Epithelial cell of proximal tubule (primary cell): Measurements from ENCODE around the gene HPGDS. TPM values are rescaled to one million over a fixed set of nuclear protein-coding genes. Genes with fewer than 3 reads are reported as not detected.
"Not testable (repeated sequence)": the region's sequence is repeated elsewhere in the genome, so short reads cannot be mapped to it uniquely, and the experiment has no call there.

Experiments
- DNase-seq: peaks from one replicate; pipeline ENCODE4 v3.0.0-alpha.2; 2011; ENCODE audit warnings: low read depth
- H3K4me3 ChIP-seq: 2 replicates; pipeline ENCODE4 v1.5.1; 2011; ENCODE audit warnings: low read depth, mild to moderate bottlenecking, low read length
- CTCF ChIP-seq: conservative IDR thresholded peaks from 2 replicates; pipeline ENCODE4 v1.5.1; 2012; ENCODE audit warnings: low read depth, mild to moderate bottlenecking, low read length
- total RNA-seq: library from RNA; depleted of rRNA; stranded (reverse); fragments of >200 nt; gene quantifications from 2 replicates; pipeline ENCODE4 v1.2.3, GENCODE V29; 2015

Gene HPGDS
- total RNA-seq, 1 donor from 2014 or later: not detected

DNA sequence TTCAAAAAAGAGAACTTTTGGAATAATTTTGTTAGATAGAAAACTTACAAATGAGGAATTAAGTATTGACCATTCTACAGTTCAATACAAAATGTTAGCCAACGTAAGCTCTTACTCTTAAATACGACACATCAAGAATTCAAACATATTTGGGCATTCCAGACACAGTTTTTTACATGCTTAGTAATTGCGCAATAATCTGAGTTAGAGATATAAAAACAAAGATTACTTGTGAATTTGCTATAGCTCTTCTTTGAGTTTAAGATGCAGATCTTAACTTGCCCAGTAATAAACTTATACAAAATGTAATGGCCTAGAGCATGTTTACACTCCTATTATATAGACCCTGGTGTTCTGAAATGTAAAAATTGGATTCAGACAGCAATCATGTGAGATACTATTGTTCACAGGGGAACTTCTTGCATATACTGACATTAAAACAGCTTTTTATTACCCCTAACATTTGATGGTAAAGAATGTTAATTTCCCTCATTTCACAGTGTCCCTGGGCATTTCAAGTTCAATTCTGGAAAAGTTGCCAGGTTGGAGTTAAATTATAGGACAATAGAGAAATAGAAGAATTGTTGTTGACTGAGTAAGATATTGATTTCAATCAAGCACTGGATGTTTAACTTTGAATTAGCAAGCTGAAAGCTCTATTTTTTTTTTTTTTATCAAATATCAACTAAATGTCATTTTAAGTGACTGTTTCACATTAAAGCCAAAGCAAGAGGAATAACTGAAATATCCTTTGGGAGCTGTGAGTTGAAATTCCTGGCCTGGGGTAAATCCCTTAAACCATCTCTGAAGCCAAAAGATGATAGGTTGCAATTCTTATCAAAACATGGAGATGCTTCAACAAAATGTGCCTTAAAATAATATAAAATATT lies 910 bp downstream of the HPGDS start:
- H3K4me3 ChIP-seq: no peak overlapping the region
- no peak for TF ChIP-seq CTCF
- DNase-seq: no peak

- DNase-seq: no peak
- TF ChIP-seq CTCF: no peak
- no peak overlapping the region for H3K4me3 ChIP-seq
Observed at GRCh38 chr4:94339779-94340178, 2.9 kb downstream of the HPGDS start.

GRCh38 chr4:94338681-94339351 lies 3.8 kb downstream of the HPGDS start:
- TF ChIP-seq CTCF: no peak
- H3K4me3 ChIP-seq: no peak overlapping the region
- no peak for DNase-seq

GRCh38 chr4:94336791-94337190 lies 5.8 kb downstream of the HPGDS start:
- H3K4me3 ChIP-seq, DNase-seq: not testable (repeated sequence)

DNA sequence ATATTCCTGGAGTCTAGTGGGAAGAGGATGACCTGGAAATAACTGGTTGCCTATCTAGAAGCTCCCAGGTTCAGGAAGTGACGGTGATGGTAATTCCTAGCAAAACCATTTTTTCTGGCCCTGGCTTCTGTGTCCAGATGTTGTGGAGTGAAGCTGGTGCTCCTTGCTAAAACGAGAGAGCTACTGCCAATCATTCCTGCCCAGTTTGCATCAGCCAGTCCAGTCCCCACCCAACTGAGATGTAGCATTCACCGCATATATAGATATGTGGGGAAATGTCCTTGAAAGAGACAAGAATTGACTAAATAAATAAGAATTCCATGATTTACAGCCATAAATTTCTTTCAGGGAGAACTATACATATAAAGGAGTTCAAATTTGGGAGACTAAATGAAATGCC lies 6.3 kb downstream of the HPGDS start:
- H3K4me3 ChIP-seq: no peak overlapping the region
- no peak for TF ChIP-seq CTCF
- DNase-seq: no peak

DNA sequence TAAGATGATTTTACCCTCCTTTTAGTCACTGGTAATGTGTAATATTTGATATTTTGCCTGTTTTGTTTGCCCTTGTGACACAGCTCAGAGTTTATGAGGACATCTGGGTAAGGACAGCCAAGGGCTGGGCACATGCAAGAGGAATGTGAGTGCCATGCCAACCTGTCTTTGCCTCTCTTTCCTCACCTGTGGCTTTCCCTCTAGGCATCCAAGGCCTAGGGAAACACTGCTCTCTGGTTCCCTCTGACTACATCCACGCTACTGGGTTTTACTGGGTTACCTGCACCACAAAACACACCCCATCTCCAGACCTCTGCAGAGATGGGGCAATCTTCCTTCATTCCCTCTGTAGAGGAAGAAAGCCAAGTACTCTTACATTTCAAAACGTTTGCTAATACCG lies 7.7 kb downstream of the HPGDS start:
- H3K4me3 ChIP-seq: no peak overlapping the region
- no peak for DNase-seq
- no peak for TF ChIP-seq CTCF

DNA sequence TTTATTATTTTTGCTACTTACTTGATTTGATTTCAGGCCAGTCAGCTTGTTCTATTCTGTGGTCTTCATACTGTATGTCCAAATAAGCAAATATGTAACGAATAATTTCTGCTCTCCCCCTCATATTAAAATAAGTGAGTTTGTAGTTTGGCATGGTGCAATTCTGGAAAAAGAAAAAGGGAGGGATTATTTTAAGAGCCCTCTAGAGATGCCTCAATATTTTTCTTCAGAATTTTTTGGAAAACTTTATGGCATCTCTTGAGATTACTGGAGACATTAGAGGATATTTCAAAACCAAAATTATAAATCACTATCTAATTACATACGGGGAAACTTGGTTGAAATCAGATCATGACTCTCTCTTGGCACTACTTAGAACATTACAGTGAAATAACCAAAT lies 8.2 kb downstream of the HPGDS start:
- no peak overlapping the region for H3K4me3 ChIP-seq
- TF ChIP-seq CTCF: no peak
- DNase-seq: no peak
